ENCODE measurements around the gene ALG8. TPM values are rescaled to one million over a fixed set of nuclear protein-coding genes. Genes with fewer than 3 reads are reported as not detected.
A peak's percentile ranks its signal among the peaks of the same experiment; 100 is the strongest.

The ALG8 gene
- total RNA-seq, 1 donor from 2014 or later, result 32.6 TPM

DNA sequence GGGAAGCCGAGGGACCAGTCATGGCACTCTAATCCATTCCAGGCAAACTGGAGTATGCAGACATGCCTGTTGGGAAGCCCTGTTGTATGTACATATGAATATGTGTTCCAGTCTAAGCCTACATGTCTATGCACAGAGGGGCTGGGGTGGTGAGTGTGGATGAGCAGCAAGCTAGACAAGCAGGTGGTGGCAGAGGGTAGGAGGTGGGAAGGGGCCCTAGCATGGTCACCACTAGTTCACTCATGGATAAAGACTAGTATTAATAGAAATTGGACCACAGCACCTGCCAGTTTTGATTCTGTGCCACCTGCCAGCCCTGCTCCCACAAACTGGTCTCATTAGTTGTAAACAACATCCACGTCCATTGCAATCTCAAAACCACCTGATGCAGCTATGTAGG lies 74.2 kb downstream of the ALG8 start:
- H3K4me3 ChIP-seq, result no peak overlapping the region
- intact Hi-C loops (cut with DNase I), result no loop called here
- H3K27ac ChIP-seq, result no peak overlapping the region
- ATAC-seq, result no peak
- peaks cover 30% of the 10 kb centered on the region for H3K36me3 ChIP-seq
- TF ChIP-seq, protein P1, sequence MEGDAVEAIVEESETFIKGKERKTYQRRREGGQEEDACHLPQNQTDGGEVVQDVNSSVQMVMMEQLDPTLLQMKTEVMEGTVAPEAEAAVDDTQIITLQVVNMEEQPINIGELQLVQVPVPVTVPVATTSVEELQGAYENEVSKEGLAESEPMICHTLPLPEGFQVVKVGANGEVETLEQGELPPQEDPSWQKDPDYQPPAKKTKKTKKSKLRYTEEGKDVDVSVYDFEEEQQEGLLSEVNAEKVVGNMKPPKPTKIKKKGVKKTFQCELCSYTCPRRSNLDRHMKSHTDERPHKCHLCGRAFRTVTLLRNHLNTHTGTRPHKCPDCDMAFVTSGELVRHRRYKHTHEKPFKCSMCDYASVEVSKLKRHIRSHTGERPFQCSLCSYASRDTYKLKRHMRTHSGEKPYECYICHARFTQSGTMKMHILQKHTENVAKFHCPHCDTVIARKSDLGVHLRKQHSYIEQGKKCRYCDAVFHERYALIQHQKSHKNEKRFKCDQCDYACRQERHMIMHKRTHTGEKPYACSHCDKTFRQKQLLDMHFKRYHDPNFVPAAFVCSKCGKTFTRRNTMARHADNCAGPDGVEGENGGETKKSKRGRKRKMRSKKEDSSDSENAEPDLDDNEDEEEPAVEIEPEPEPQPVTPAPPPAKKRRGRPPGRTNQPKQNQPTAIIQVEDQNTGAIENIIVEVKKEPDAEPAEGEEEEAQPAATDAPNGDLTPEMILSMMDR (IDR thresholded peaks at IDR 0.05), result no peak
- DNase-seq, result no peak
- H3K9me3 ChIP-seq, result no peaks in the 10 kb centered on the region
- no peaks in the 10 kb centered on the region for H3K27me3 ChIP-seq (ENCODE audit: low read depth)
- no peaks in the 10 kb centered on the region for H3K4me1 ChIP-seq

DNA sequence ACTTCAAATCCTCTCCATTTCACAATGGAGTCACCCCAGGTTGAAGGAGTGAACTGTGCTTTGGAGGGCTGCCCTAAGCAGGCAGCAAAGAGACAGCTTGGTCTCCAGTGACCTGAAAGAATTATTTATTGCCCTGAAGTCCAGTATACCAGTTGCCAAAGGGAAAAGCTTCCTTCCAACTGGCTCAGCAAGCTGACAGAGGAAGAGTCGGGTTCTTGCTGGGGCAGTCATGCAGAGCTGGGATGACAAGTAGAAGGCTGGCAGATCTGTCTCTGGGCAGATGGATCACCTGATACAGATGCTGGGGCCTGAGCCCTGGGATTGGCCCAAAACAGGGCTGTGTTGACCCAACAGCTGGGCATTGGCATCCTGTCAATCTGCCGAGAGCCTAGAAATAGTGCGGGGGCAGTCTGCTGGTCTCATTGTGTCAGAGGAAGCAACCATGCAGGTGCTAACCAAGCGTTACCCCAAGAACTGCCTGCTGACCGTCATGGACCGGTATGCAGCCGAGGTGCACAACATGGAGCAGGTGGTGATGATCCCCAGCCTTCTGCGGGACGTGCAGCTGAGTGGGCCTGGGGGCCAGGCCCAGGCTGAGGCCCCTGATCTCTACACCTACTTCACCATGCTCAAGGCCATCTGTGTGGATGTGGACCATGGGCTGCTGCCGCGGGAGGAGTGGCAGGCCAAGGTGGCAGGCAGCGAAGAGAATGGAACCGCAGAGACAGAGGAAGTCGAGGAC lies 75.8 kb downstream of the ALG8 start, which contains the start of gene THRSP:
TSS of gene THRSP (plus strand) at position 422 of the 742 bp plus-strand sequence. CDS start at position 443, 21 bp downstream.
- Histone ChIP-seq H3K27me3 (ENCODE audit: low read depth) (no peaks in the 10 kb centered on the region), H3K9me3 (no peaks in the 10 kb centered on the region), H3K4me3 (no peak within 1 kb of the TSS), H3K4me1 (no peaks in the 10 kb centered on the region), H3K36me3 (peaks cover 14% of the 10 kb centered on the region), H3K27ac (no peak within 1 kb of the TSS)
- DNase-seq, result no peak
- TF ChIP-seq, protein P1 (IDR thresholded peaks at IDR 0.05), result no peak
- ATAC-seq, result no peak
- intact Hi-C loops (cut with DNase I), result no loop called here

DNA sequence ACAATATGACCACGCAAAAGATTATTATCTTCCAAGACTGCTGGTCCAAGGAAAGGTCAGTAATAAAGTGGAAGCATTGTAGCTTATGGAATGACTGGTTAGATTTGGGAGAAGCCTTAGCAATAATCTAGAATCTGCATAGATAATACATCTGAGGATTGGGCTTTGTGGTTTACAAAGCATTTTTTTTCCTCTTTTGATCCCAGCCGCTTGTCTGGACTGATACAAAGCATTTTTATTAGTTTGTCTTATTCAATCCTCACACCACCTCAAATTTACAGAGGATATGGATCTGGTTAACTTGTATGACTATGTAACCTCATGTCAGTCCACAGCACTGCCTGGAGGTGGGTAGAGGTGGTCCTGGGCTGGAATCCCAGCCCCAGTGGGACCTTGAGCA lies 76.8 kb downstream of the ALG8 start:
- TF ChIP-seq, protein P1 (IDR thresholded peaks at IDR 0.05), result no peak
- DNase-seq (no peak), ATAC-seq (no peak)
- Histone ChIP-seq H3K4me1 (no peaks in the 10 kb centered on the region), H3K9me3 (no peaks in the 10 kb centered on the region), H3K36me3 (peaks cover 5% of the 10 kb centered on the region), H3K27me3 (ENCODE audit: low read depth) (no peaks in the 10 kb centered on the region), H3K27ac (no peak overlapping the region), H3K4me3 (no peak overlapping the region)
- intact Hi-C loops (cut with DNase I), result no loop called here

DNA sequence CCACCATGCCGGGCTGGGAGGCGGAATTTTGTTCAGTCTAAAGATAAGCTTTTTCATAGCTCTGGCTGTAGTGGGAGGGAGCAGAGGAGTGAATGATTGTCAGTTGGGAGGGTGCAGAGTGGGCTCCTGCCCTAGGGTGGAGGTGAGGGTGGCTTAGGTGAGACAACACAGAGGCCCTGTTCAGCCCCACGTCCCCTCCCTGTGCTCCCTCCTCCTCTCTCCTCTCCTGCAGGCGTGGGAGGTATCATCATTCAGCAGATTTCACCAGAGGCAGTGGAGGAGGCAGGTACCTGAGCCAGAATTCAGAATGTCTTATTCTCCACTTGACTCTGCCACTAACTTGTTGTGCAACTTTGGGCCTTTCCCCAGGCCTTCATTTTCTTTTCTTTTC lies 77.5 kb downstream of the ALG8 start:
- DNase-seq (no peak), ATAC-seq (peak; percentile 18 to 49)
- TF ChIP-seq, protein P1 (IDR thresholded peaks at IDR 0.05), result no peak
- Histone ChIP-seq H3K27me3 (ENCODE audit: low read depth) (no peaks in the 10 kb centered on the region), H3K36me3 (no peaks in the 10 kb centered on the region), H3K4me3 (no peak overlapping the region), H3K9me3 (no peaks in the 10 kb centered on the region), H3K4me1 (no peaks in the 10 kb centered on the region), H3K27ac (no peak overlapping the region)
- intact Hi-C loops (cut with DNase I), result no loop called here

DNA sequence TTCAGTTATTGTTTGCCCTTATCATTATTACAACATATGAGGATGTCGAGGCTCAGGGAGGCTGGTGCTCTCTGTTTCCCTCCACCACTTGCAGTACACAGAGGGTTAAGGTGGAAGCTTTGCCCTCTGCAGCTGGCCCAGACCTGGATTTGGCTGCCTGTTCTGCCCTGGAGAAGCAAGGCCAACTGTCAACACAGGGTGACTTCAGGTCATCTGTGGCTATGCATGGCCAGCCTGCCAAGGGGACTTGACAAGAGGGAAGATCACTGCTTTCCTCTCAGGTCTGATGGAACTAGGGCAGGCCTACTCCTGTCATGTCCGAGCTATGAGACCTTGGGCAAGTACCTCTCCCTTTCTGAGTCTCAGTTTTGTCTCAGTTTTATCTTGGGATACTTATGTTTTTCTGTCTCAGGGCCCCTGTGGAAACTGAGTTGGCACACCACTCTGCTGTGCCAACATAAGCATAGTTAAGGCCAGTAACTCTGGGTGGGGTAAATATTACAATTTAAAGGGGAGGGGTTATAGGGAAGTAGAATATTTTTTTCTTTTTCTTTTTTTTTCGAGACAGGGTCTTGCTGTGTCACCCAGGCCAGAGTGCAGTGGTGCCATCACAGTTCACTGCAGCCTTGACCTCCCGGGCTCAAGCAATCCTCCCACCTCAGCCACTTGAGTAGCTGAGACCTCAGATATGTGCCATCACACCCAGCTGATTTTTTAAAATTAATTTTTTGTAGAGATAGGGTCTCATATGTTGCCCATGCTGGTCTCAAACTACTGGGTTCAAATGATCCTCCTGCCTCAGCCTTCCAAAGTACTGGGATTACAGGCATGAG lies 78.1 kb downstream of the ALG8 start:
- no peaks in the 10 kb centered on the region for H3K9me3 ChIP-seq
- H3K4me1 ChIP-seq, result no peaks in the 10 kb centered on the region
- no peak overlapping the region for H3K4me3 ChIP-seq
- ATAC-seq (peak; percentile 14 to 26), DNase-seq (no peak)
- no peaks in the 10 kb centered on the region for H3K36me3 ChIP-seq
- no peaks in the 10 kb centered on the region for H3K27me3 ChIP-seq (ENCODE audit: low read depth)
- H3K27ac ChIP-seq, result no peak overlapping the region
- intact Hi-C loops (cut with DNase I), result no loop called here
- TF ChIP-seq, protein P1 (IDR thresholded peaks at IDR 0.05), result no peak

All from lower lobe of right lung (tissue), 2 donors.